Inferior parietal cortex (tissue), 1 donor: ENCODE data around the gene PANK1.
"Not testable (repeated sequence)": the region's sequence is repeated elsewhere in the genome, so short reads cannot be mapped to it uniquely, and the experiment has no call there.

Experiments used
- DNase-seq: peaks from one replicate; pipeline ENCODE4 v3.0.0-alpha.2; 2016; ENCODE audit errors: extremely low spot score

Gene PANK1

GRCh38 chr10:89620296-89620695 is 24.7 kb downstream of the PANK1 start:
- DNase-seq: not testable (repeated sequence)

- no peak for DNase-seq
Measured at GRCh38 chr10:89615824-89616223, 29.2 kb downstream of the PANK1 start.

GRCh38 chr10:89615112-89615511 is 29.9 kb downstream of the PANK1 start:
- no peak for DNase-seq

GRCh38 chr10:89613582-89613981 is 31.5 kb downstream of the PANK1 start:
- no peak for DNase-seq

GRCh38 chr10:89611282-89611681 is 33.8 kb downstream of the PANK1 start:
- no peak for DNase-seq

- no peak for DNase-seq
Measured at GRCh38 chr10:89609833-89610346, 35.2 kb downstream of the PANK1 start.

- no peak for DNase-seq
Measured at GRCh38 chr10:89604200-89604599, 40.8 kb downstream of the PANK1 start.

- DNase-seq: no peak
Measured at GRCh38 chr10:89602919-89603318, 42.1 kb downstream of the PANK1 start.

GRCh38 chr10:89601728-89602361 is 43.2 kb downstream of the PANK1 start:
- no peak for DNase-seq

- no peak for DNase-seq
Measured at GRCh38 chr10:89600041-89600440, 45.0 kb downstream of the PANK1 start.

GRCh38 chr10:89593043-89593442 is 52.0 kb downstream of the PANK1 start:
- no peak for DNase-seq

GRCh38 chr10:89592539-89592938 is 52.5 kb downstream of the PANK1 start:
- DNase-seq: no peak

- DNase-seq: no peak
Measured at GRCh38 chr10:89591796-89592271, 53.2 kb downstream of the PANK1 start.

GRCh38 chr10:89591111-89591795 is 53.8 kb downstream of the PANK1 start:
- no peak for DNase-seq

- no peak for DNase-seq
Measured at GRCh38 chr10:89590326-89590725, 54.7 kb downstream of the PANK1 start.

- no peak for DNase-seq
Measured at GRCh38 chr10:89589101-89589720, 55.8 kb downstream of the PANK1 start.

GRCh38 chr10:89588671-89589070 is 56.4 kb downstream of the PANK1 start:
- DNase-seq: no peak

GRCh38 chr10:89582022-89582421 is 63.0 kb downstream of the PANK1 start:
- no peak for DNase-seq

- DNase-seq: no peak
Measured at GRCh38 chr10:89580243-89580642, 64.8 kb downstream of the PANK1 start.

- no peak for DNase-seq
Measured at GRCh38 chr10:89576696-89577095, 68.3 kb downstream of the PANK1 start.

- no peak for DNase-seq
Measured at GRCh38 chr10:89576022-89576421, 69.0 kb downstream of the PANK1 start.

GRCh38 chr10:89575031-89575430 is 70.0 kb downstream of the PANK1 start:
- no peak for DNase-seq

- no peak for DNase-seq
Measured at GRCh38 chr10:89574368-89574767, 70.7 kb downstream of the PANK1 start.
